ENCODE results near the gene ZNF346.
"Not testable (repeated sequence)": the region's sequence is repeated elsewhere in the genome, so short reads cannot be mapped to it uniquely, and the experiment has no call there.

ZNF346 gene

DNA sequence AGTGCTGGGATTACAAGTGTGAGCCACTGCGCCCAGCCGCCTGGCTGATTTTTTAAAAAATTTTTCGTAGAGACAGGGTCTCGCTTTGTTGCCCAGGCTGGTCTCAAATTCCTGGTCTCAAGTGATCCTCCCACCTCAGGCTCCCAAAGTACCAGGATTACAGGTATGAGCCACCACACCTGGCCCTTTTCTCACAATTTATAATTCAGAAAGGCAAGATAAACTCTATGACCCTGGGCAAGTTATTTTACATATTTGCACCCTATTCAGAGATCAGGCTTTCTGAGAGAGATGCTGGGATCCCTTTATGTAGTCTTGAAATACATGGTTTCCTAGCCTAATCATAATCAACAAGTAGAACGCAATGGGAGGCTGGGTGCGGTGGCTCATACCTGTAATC is 20.6 kb downstream of the ZNF346 start:
- Histone ChIP-seq H4K20me1 (ENCODE audit: insufficient read depth, low read length) (peaks cover 29% of the 10 kb centered on the region), H3K36me3 (ENCODE audit: insufficient read depth, low read length) (peaks cover 79% of the 10 kb centered on the region), H3K4me1 (ENCODE audit: insufficient read depth, low read length) (no peaks in the 10 kb centered on the region)

DNA sequence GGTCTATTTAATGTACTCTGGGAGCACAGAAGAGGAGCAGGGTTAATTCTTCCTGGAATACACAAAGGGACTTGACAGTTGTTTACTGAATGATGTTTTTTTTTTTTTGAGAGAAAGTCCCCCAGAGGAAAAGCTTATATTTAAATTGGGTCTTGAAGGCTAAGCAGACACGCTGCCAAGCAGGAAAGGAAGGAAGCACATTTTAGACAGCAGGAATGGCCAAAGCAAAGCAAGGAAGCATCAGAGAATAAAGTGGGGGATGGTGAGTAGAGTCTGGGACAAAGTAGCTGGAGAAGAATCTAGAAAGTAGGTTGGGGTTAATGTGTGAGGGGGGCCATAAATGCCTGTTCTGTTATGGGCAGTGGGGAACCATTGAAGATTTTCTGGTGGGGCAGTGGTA is 21.5 kb downstream of the ZNF346 start:
- peaks cover 17% of the 10 kb centered on the region for H3K79me2 ChIP-seq (ENCODE audit: insufficient read depth, low read length)
- H3K36me3 ChIP-seq (ENCODE audit: insufficient read depth, low read length) = peaks cover 82% of the 10 kb centered on the region
- H3K4me3 ChIP-seq (ENCODE audit: low read depth in 1 of 2, low read length in 2 of 2) = no peak overlapping the region
- no peaks in the 10 kb centered on the region for H3K4me1 ChIP-seq (ENCODE audit: insufficient read depth, low read length)
- H4K20me1 ChIP-seq (ENCODE audit: insufficient read depth, low read length) = peaks cover 21% of the 10 kb centered on the region
- DNase-seq (no peak), ATAC-seq (ENCODE audit: insufficient read depth, low read depth) (no peak)
- TF ChIP-seq, protein P1, sequence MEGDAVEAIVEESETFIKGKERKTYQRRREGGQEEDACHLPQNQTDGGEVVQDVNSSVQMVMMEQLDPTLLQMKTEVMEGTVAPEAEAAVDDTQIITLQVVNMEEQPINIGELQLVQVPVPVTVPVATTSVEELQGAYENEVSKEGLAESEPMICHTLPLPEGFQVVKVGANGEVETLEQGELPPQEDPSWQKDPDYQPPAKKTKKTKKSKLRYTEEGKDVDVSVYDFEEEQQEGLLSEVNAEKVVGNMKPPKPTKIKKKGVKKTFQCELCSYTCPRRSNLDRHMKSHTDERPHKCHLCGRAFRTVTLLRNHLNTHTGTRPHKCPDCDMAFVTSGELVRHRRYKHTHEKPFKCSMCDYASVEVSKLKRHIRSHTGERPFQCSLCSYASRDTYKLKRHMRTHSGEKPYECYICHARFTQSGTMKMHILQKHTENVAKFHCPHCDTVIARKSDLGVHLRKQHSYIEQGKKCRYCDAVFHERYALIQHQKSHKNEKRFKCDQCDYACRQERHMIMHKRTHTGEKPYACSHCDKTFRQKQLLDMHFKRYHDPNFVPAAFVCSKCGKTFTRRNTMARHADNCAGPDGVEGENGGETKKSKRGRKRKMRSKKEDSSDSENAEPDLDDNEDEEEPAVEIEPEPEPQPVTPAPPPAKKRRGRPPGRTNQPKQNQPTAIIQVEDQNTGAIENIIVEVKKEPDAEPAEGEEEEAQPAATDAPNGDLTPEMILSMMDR (IDR thresholded peaks at IDR 0.05; ENCODE audit: borderline replicate concordance, extremely low read depth, low read length, poor library complexity, severe bottlenecking) = no peak
- TF ChIP-seq EZH2 (IDR thresholded peaks at IDR 0.05; ENCODE audit: borderline replicate concordance, low read depth, low read length, severe bottlenecking) = no peak
- H3K9me3 ChIP-seq (ENCODE audit: insufficient read depth, low read length, severe bottlenecking) = no peaks in the 10 kb centered on the region
- H3K9ac ChIP-seq (ENCODE audit: low read depth, low read length) = no peak overlapping the region
- H3K27ac ChIP-seq (ENCODE audit: low read length) = no peak overlapping the region
- H2AFZ ChIP-seq (ENCODE audit: low read depth, low read length) = no peak overlapping the region
- H3K4me2 ChIP-seq (ENCODE audit: insufficient read depth, low read length) = no peak overlapping the region
- H3K27me3 ChIP-seq (ENCODE audit: insufficient read depth, low read length, poor library complexity) = no peaks in the 10 kb centered on the region

More for the DNA sequence above, 20.6 kb downstream of the ZNF346 start:
- peaks cover 26% of the 10 kb centered on the region for H3K79me2 ChIP-seq (ENCODE audit: insufficient read depth, low read length)
- no peak overlapping the region for H3K27ac ChIP-seq (ENCODE audit: low read length)
- no peak overlapping the region for H3K9ac ChIP-seq (ENCODE audit: low read depth, low read length)
- no peaks in the 10 kb centered on the region for H3K9me3 ChIP-seq (ENCODE audit: insufficient read depth, low read length, severe bottlenecking)
- H3K4me3 ChIP-seq (ENCODE audit: low read depth in 1 of 2, low read length in 2 of 2) = no peak overlapping the region
- no peak overlapping the region for H2AFZ ChIP-seq (ENCODE audit: low read depth, low read length)
- no peak for DNase-seq
- TF ChIP-seq, protein P1 (IDR thresholded peaks at IDR 0.05; ENCODE audit: borderline replicate concordance, extremely low read depth, low read length, poor library complexity, severe bottlenecking) = no peak
- TF ChIP-seq EZH2 (IDR thresholded peaks at IDR 0.05; ENCODE audit: borderline replicate concordance, low read depth, low read length, severe bottlenecking) = no peak
- H3K27me3 ChIP-seq (ENCODE audit: insufficient read depth, low read length, poor library complexity) = no peaks in the 10 kb centered on the region
- ATAC-seq (ENCODE audit: insufficient read depth, low read depth) = no peak
- H3K4me2 ChIP-seq (ENCODE audit: insufficient read depth, low read length) = no peak overlapping the region

DNA sequence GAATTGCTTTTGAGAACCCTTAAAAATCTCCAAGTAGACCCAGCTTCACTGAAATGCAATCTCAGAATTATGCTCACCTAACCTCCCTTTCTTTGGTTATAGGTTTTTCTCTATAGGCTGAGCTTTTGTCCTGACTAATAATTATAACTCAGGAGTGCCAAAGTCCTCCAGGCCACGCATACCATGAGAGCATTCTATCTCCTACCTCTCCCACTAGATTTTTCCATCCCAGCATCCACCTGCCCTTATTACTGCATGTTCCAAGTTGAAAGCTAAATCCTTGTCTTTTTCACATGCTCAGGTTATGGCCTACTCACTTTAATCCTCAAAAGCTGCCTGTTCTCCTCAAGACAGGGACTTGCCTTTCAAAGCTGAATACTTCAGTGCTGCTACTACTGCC is 22.1 kb downstream of the ZNF346 start:
- H3K4me3 ChIP-seq (ENCODE audit: low read depth in 1 of 2, low read length in 2 of 2) = no peak overlapping the region
- ATAC-seq (ENCODE audit: insufficient read depth, low read depth) (no peak), DNase-seq (no peak)
- H4K20me1 ChIP-seq (ENCODE audit: insufficient read depth, low read length) = peaks cover 15% of the 10 kb centered on the region
- TF ChIP-seq EZH2 (IDR thresholded peaks at IDR 0.05; ENCODE audit: borderline replicate concordance, low read depth, low read length, severe bottlenecking) = no peak
- TF ChIP-seq, protein P1 (IDR thresholded peaks at IDR 0.05; ENCODE audit: borderline replicate concordance, extremely low read depth, low read length, poor library complexity, severe bottlenecking) = no peak
- no peaks in the 10 kb centered on the region for H3K4me1 ChIP-seq (ENCODE audit: insufficient read depth, low read length)
- no peak overlapping the region for H3K4me2 ChIP-seq (ENCODE audit: insufficient read depth, low read length)
- H3K9me3 ChIP-seq (ENCODE audit: insufficient read depth, low read length, severe bottlenecking) = no peaks in the 10 kb centered on the region
- H3K79me2 ChIP-seq (ENCODE audit: insufficient read depth, low read length) = peaks cover 11% of the 10 kb centered on the region
- peaks cover 83% of the 10 kb centered on the region for H3K36me3 ChIP-seq (ENCODE audit: insufficient read depth, low read length)
- H3K27ac ChIP-seq (ENCODE audit: low read length) = no peak overlapping the region
- H2AFZ ChIP-seq (ENCODE audit: low read depth, low read length) = no peak overlapping the region
- H3K9ac ChIP-seq (ENCODE audit: low read depth, low read length) = no peak overlapping the region
- H3K27me3 ChIP-seq (ENCODE audit: insufficient read depth, low read length, poor library complexity) = no peaks in the 10 kb centered on the region

DNA sequence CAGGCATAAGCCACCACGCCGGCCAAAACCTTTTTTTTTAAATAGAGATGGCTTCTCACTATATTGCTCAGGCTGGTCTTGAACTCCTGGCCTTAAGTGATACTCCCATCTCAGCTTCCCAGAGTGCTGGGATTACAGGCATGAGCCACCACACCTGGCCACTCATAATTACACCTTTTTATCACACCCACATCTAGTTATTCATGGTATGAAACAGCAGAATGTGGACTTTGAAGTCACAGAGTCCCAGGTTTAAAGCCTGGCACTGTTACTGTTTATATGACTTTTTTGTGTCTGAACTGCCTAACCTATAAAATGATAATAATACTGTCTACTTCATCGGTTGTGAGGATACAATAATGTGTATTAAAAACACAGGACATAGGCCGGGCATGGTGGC is 23.1 kb downstream of the ZNF346 start:
- H3K27me3 ChIP-seq (ENCODE audit: insufficient read depth, low read length, poor library complexity) = no peaks in the 10 kb centered on the region
- no peak for ATAC-seq (ENCODE audit: insufficient read depth, low read depth)
- H4K20me1 ChIP-seq (ENCODE audit: insufficient read depth, low read length) = peaks cover 13% of the 10 kb centered on the region
- H3K4me2 ChIP-seq (ENCODE audit: insufficient read depth, low read length) = no peak overlapping the region
- peaks cover 5% of the 10 kb centered on the region for H3K79me2 ChIP-seq (ENCODE audit: insufficient read depth, low read length)
- H3K9ac ChIP-seq (ENCODE audit: low read depth, low read length) = no peak overlapping the region
- H2AFZ ChIP-seq (ENCODE audit: low read depth, low read length) = no peak overlapping the region
- H3K4me1 ChIP-seq (ENCODE audit: insufficient read depth, low read length) = no peaks in the 10 kb centered on the region
- H3K4me3 ChIP-seq (ENCODE audit: low read depth in 1 of 2, low read length in 2 of 2) = no peak overlapping the region
- H3K36me3 ChIP-seq (ENCODE audit: insufficient read depth, low read length) = peaks cover 89% of the 10 kb centered on the region
- no peak overlapping the region for H3K27ac ChIP-seq (ENCODE audit: low read length)
- TF ChIP-seq EZH2 (IDR thresholded peaks at IDR 0.05; ENCODE audit: borderline replicate concordance, low read depth, low read length, severe bottlenecking) = no peak
- TF ChIP-seq, protein P1 (IDR thresholded peaks at IDR 0.05; ENCODE audit: borderline replicate concordance, extremely low read depth, low read length, poor library complexity, severe bottlenecking) = no peak
- H3K9me3 ChIP-seq (ENCODE audit: insufficient read depth, low read length, severe bottlenecking) = no peaks in the 10 kb centered on the region
- no peak for DNase-seq

DNA sequence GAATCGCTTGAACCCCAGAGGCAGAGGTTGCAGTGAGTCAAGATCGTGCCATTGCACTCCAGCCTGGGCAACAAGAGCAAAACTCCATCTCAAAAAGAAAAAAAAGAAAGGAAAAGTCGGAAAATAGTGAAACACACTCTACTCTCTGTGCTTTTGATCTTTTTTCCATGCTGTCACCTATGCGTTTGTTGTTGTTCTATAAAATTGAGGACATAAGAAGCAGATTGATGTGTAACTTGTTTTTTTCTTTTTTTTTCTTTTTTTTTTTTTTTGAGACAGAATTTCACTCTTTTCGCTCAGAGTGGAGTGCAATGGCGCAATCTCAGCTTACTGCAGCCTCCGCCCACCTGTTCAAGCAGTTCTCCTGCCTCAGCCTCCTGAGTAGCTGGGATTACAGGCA is 26.0 kb downstream of the ZNF346 start:
- not testable (repeated sequence) for H3K27me3 ChIP-seq (ENCODE audit: insufficient read depth, low read length, poor library complexity); ATAC-seq (ENCODE audit: insufficient read depth, low read depth); H3K4me1 ChIP-seq (ENCODE audit: insufficient read depth, low read length); H4K20me1 ChIP-seq (ENCODE audit: insufficient read depth, low read length); H3K27ac ChIP-seq (ENCODE audit: low read length); H3K4me2 ChIP-seq (ENCODE audit: insufficient read depth, low read length); DNase-seq; H2AFZ ChIP-seq (ENCODE audit: low read depth, low read length); H3K79me2 ChIP-seq (ENCODE audit: insufficient read depth, low read length); H3K9me3 ChIP-seq (ENCODE audit: insufficient read depth, low read length, severe bottlenecking); H3K9ac ChIP-seq (ENCODE audit: low read depth, low read length); H3K4me3 ChIP-seq (ENCODE audit: low read depth in 1 of 2, low read length in 2 of 2)
- peaks cover 83% of the 10 kb centered on the region for H3K36me3 ChIP-seq (ENCODE audit: insufficient read depth, low read length)
